H1 (cell line): Measurements from ENCODE around the gene LARGE2. TPM values are rescaled to one million over a fixed set of nuclear protein-coding genes. Genes with fewer than 3 reads are reported as not detected.

Source experiments
- HDAC2 ChIP-seq, 2 experiments: fragments of 300-600 bp in 1 of 2; sonication (generic) in 1 of 2; IDR thresholded peaks; 2 replicates each; pipeline ENCODE4 v1.6.1; 2011 to 2012; ENCODE audit warnings: low read depth in 2 of 2, low read length in 2 of 2, mild to moderate bottlenecking in 2 of 2, moderate library complexity in 2 of 2, borderline replicate concordance in 1 of 2, inconsistent platforms in 1 of 2
- RXRA ChIP-seq: IDR thresholded peaks from 2 replicates; pipeline ENCODE4 v1.6.1; 2011; ENCODE audit warnings: low read depth, mild to moderate bottlenecking, low read length, moderate library complexity; ENCODE audit not compliant: insufficient read depth
- polyA plus RNA-seq, 7 experiments: library from polyadenylated mRNA; depleted of rRNA in 3 of 7; stranded (reverse) in 5 of 7; unstranded in 2 of 7; fragments of >200 nt in 5 of 7; fragments of 200-250 nt in 2 of 7; gene quantifications; 1 replicate in 5 of 7; 2 replicates in 1 of 7; 4 replicates in 1 of 7; pipeline versions ENCODE4 v1.2.1 to v1.2.3, GENCODE V29; 2011 to 2013; ENCODE audit warnings: missing spikeins in 2 of 7, mixed read lengths in 2 of 7
- total RNA-seq: library from RNA; stranded (reverse); fragmentation: NEBNext Ultra II Directional; extraction: Animal tissue kit (Norgen Biotek cat#: 25700); gene quantifications from 2 replicates; pipeline ENCODE4 v1.2.1, GENCODE V29; 2021

LARGE2 gene
- total and polyA plus RNA-seq, 2 of the 8 experiments (the other 6 are each of a cell fraction or from before 2014, with no cell fraction given) = 111 to 137 TPM

DNA sequence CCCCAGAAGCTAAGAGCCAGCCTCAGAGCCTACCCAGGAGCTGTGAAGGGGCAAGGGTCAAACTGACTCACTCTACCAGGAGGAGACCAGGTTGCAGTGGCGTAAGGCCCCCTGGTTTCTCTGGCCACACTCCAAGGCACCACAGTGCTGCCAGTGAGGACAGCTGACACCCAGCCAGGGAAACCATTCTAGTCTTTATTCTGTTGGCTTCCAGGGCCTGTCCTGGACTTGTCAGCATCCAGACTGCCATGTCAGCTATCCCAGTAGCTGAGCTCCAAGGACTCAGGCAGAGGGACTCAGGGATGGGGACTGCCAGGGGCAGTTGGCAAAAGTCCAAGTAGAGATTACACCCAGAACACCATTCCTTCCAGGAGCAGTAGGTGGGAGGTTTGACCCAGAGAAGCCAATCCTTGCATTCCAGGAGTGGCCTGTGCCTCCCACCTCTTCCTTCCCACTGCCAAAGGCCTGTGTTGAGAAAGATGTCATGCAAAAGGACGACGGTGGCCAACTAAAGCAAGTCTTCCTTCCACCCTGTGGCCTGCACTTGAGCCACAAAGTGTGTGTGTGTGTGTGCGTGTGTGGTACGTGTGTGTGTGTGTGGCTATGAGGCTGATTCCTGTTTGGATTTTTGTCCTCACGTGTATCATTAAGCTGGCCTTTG, 40.6 kb upstream of the LARGE2 start (continued):
- TF ChIP-seq RXRA (no peak), HDAC2 (IDR thresholded peaks at IDR 0.05; ENCODE audit: borderline replicate concordance in 1 of 2, low read depth in 2 of 2, low read length in 2 of 2) (no peak)
